ENCODE results near the gene CYP4F8. TPM values are rescaled to one million over a fixed set of nuclear protein-coding genes. Genes with fewer than 3 reads are reported as not detected.

Gene CYP4F8
- polyA plus RNA-seq, 1 of the 3 experiments (the other 2 are of a cell fraction) = not detected

DNA sequence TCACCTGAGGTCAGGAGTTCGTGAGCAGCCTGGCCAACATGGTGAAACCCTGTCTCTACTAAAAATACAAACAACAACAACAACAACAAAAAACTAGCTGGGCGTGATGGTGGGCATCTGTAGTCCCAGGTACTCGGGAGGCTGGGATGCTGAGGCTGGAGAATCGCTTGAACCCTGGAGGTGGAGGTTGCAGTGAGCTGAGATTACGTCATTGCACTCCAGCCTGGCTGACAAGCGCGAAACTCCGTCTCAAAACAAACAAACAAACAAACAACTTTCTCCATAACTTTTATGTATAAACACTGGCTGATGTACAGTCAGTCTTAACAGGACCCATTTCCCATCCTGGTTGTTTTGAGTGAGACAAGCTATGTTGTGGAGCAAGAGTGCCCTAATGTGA is 5.8 kb upstream of the CYP4F8 start:
- DNase-seq = no peak
- no peaks in the 10 kb centered on the region for H3K79me2 ChIP-seq (ENCODE audit: insufficient read depth)
- H3K36me3 ChIP-seq (replicated peaks in 1 of 2; ENCODE audit: control insufficient read depth in 1 of 2, insufficient read depth in 2 of 2, low read length in 1 of 2) = no peaks in the 10 kb centered on the region
- H3K9me3 ChIP-seq = no peaks in the 10 kb centered on the region
- no peak overlapping the region for H3K4me2 ChIP-seq
- no peak overlapping the region for H3K9ac ChIP-seq
- TF ChIP-seq JUND (IDR thresholded peaks at IDR 0.05) (no peak), SMC3 (IDR thresholded peaks at IDR 0.05; ENCODE audit: low read depth, low read length) (no peak), YY1 (IDR thresholded peaks at IDR 0.05; ENCODE audit: low read depth) (no peak), GABPA (IDR thresholded peaks at IDR 0.05; ENCODE audit: low read depth) (no peak), TCF12 (IDR thresholded peaks at IDR 0.05) (no peak), FOXJ3 (CRISPR knock-in tag; IDR thresholded peaks at IDR 0.05) (no peak), SIN3A (IDR thresholded peaks at IDR 0.05; ENCODE audit: borderline replicate concordance, low read depth, low read length) (no peak), FOSL2 (IDR thresholded peaks at IDR 0.05; ENCODE audit: borderline replicate concordance, low read depth) (no peak), CHD2 (IDR thresholded peaks at IDR 0.05; ENCODE audit: low read length, partially characterized antibody) (no peak), TEAD4 (IDR thresholded peaks at IDR 0.05; ENCODE audit: borderline replicate concordance, insufficient read depth) (no peak), MXI1 (IDR thresholded peaks at IDR 0.05; ENCODE audit: low read depth, low read length) (no peak), MEF2A (IDR thresholded peaks at IDR 0.05; ENCODE audit: borderline replicate concordance, low read depth) (no peak), RFX5 (IDR thresholded peaks at IDR 0.05; ENCODE audit: low read length) (no peak), NRF1 (IDR thresholded peaks at IDR 0.05; ENCODE audit: low read depth, low read length) (no peak), ELF1 (IDR thresholded peaks at IDR 0.05) (no peak)
- TF ChIP-seq, protein P1, sequence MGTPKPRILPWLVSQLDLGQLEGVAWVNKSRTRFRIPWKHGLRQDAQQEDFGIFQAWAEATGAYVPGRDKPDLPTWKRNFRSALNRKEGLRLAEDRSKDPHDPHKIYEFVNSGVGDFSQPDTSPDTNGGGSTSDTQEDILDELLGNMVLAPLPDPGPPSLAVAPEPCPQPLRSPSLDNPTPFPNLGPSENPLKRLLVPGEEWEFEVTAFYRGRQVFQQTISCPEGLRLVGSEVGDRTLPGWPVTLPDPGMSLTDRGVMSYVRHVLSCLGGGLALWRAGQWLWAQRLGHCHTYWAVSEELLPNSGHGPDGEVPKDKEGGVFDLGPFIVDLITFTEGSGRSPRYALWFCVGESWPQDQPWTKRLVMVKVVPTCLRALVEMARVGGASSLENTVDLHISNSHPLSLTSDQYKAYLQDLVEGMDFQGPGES (IDR thresholded peaks at IDR 0.05; ENCODE audit: low read depth, low read length) = no peak
- TF ChIP-seq, protein P2, sequence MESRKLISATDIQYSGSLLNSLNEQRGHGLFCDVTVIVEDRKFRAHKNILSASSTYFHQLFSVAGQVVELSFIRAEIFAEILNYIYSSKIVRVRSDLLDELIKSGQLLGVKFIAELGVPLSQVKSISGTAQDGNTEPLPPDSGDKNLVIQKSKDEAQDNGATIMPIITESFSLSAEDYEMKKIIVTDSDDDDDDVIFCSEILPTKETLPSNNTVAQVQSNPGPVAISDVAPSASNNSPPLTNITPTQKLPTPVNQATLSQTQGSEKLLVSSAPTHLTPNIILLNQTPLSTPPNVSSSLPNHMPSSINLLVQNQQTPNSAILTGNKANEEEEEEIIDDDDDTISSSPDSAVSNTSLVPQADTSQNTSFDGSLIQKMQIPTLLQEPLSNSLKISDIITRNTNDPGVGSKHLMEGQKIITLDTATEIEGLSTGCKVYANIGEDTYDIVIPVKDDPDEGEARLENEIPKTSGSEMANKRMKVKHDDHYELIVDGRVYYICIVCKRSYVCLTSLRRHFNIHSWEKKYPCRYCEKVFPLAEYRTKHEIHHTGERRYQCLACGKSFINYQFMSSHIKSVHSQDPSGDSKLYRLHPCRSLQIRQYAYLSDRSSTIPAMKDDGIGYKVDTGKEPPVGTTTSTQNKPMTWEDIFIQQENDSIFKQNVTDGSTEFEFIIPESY (IDR thresholded peaks at IDR 0.05; ENCODE audit: borderline replicate concordance, low read depth) = no peak
- TF ChIP-seq, protein P3, sequence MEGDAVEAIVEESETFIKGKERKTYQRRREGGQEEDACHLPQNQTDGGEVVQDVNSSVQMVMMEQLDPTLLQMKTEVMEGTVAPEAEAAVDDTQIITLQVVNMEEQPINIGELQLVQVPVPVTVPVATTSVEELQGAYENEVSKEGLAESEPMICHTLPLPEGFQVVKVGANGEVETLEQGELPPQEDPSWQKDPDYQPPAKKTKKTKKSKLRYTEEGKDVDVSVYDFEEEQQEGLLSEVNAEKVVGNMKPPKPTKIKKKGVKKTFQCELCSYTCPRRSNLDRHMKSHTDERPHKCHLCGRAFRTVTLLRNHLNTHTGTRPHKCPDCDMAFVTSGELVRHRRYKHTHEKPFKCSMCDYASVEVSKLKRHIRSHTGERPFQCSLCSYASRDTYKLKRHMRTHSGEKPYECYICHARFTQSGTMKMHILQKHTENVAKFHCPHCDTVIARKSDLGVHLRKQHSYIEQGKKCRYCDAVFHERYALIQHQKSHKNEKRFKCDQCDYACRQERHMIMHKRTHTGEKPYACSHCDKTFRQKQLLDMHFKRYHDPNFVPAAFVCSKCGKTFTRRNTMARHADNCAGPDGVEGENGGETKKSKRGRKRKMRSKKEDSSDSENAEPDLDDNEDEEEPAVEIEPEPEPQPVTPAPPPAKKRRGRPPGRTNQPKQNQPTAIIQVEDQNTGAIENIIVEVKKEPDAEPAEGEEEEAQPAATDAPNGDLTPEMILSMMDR (IDR thresholded peaks at IDR 0.05) = no peak
- TF ChIP-seq, protein P4, sequence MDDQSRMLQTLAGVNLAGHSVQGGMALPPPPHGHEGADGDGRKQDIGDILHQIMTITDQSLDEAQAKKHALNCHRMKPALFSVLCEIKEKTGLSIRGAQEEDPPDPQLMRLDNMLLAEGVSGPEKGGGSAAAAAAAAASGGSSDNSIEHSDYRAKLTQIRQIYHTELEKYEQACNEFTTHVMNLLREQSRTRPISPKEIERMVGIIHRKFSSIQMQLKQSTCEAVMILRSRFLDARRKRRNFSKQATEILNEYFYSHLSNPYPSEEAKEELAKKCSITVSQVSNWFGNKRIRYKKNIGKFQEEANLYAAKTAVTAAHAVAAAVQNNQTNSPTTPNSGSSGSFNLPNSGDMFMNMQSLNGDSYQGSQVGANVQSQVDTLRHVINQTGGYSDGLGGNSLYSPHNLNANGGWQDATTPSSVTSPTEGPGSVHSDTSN (IDR thresholded peaks at IDR 0.05) = no peak
- no peaks in the 10 kb centered on the region for H3K9me2 ChIP-seq
- ChIA-PET POLR2A (no interaction called here), CTCF (no interaction called here)
- WGBS (ENCODE audit: low lambda C conversion rate) = 5% methylated on average over 8 of the region's 8 CpGs
- peaks cover 38% of the 10 kb centered on the region; the same call in 1 of the 2 replicates for H3K27me3 ChIP-seq (ENCODE audit: insufficient read depth)
- no peaks in the 10 kb centered on the region for H3F3A ChIP-seq (replicated peaks; ENCODE audit: insufficient read depth)
- no peaks in the 10 kb centered on the region for H3K4me1 ChIP-seq (ENCODE audit: control insufficient read depth in 1 of 2, insufficient read depth in 2 of 2, low read depth in 1 of 2, low read length in 1 of 2)
- no peak overlapping the region for H3K4me3 ChIP-seq (ENCODE audit: low read depth in 2 of 2, low read length in 1 of 2)
- H3K27ac ChIP-seq (ENCODE audit: low read depth in 2 of 2, low read length in 1 of 2) = no peak overlapping the region
- no peak overlapping the region for H2AFZ ChIP-seq (ENCODE audit: low read depth)
- H4K20me1 ChIP-seq (ENCODE audit: insufficient read depth) = no peaks in the 10 kb centered on the region

All from SK-N-SH (cell line).